Type B pancreatic cell (in vitro differentiated cells): ENCODE measurements around the gene KCNMB2. TPM values are rescaled to one million over a fixed set of nuclear protein-coding genes. Genes with fewer than 3 reads are reported as not detected.
"Not testable (repeated sequence)": the region's sequence is repeated elsewhere in the genome, so short reads cannot be mapped to it uniquely, and the experiment has no call there.

Source experiments
- DNase-seq: peaks from one replicate; pipeline ENCODE4 v3.0.0; 2021; ENCODE audit warnings: mixed read lengths; ENCODE audit not compliant: unreplicated experiment; ENCODE audit errors: extremely low spot score
- H3K27ac Mint-ChIP-seq: 2 replicates; pipeline ENCODE4 v1.8.0; 2021; ENCODE audit warnings: mild to moderate bottlenecking, mixed read lengths
- H3K27me3 Mint-ChIP-seq: 2 replicates; pipeline ENCODE4 v1.8.0; 2021; ENCODE audit warnings: mixed read lengths
- H3K36me3 Mint-ChIP-seq: 2 replicates; pipeline ENCODE4 v1.8.0; 2021; ENCODE audit warnings: mixed read lengths
- H3K4me1 Mint-ChIP-seq: one replicate; pipeline ENCODE4 v1.8.0; 2021; ENCODE audit warnings: mixed read lengths; ENCODE audit not compliant: unreplicated experiment
- H3K4me3 Mint-ChIP-seq: 2 replicates; pipeline ENCODE4 v1.8.0; 2021; ENCODE audit warnings: mild to moderate bottlenecking, mixed read lengths
- H3K9me3 Mint-ChIP-seq: 2 replicates; pipeline ENCODE4 v1.8.0; 2021; ENCODE audit warnings: mixed read lengths
- CTCF ChIP-seq: fragments of 200-600 bp; sonication (generic); conservative IDR thresholded peaks from 2 replicates; pipeline ENCODE4 v1.5.0; 2021; ENCODE audit warnings: antibody characterized with exemption, mild to moderate bottlenecking
- total RNA-seq: library from RNA; stranded (reverse); gene quantifications from 2 replicates; pipeline ENCODE4 v1.2.1, GENCODE V29; 2021; ENCODE audit warnings: low replicate concordance

Gene KCNMB2
- total RNA-seq, 1 donor from 2014 or later: 1.3 TPM

- no peak for TF ChIP-seq CTCF
These were observed 314.4 kb downstream of the KCNMB2 start for GRCh38 chr3:178850450-178851190.

DNA sequence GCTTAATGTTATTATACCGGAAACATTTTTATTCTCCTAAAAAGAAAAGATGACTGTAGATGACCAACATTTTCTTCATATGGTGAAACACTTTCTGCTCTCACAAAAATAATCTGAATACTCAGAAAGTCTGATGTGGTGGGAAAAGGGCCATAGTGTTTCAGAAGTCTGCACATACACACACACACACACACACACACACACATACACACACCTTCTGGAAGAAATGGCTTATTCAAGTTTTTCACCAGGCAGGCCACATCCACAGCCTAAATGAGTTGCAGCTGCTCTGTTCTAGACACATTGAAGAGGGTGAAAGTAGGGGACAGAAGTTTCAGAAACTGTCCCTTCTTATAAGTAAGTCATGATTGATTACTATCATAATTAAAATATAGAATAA is 315.3 kb downstream of the KCNMB2 start:
- Mint-ChIP-seq H3K9me3 (no peaks in the 10 kb centered on the region), H3K27me3 (no peaks in the 10 kb centered on the region), H3K36me3 (no peaks in the 10 kb centered on the region), H3K4me1 (no peaks in the 10 kb centered on the region), H3K27ac (no peak overlapping the region), H3K4me3 (no peak overlapping the region)
- DNase-seq: no peak
- no peak for TF ChIP-seq CTCF

More at GRCh38 chr3:178850450-178851190, 314.4 kb downstream of the KCNMB2 start:
- no peak for DNase-seq
- H3K27ac Mint-ChIP-seq: no peak overlapping the region
- no peaks in the 10 kb centered on the region for H3K36me3 Mint-ChIP-seq
- no peaks in the 10 kb centered on the region for H3K9me3 Mint-ChIP-seq
- H3K27me3 Mint-ChIP-seq: no peaks in the 10 kb centered on the region
- no peaks in the 10 kb centered on the region for H3K4me1 Mint-ChIP-seq
- H3K4me3 Mint-ChIP-seq: no peak overlapping the region

- Mint-ChIP-seq H3K36me3 (no peaks in the 10 kb centered on the region), H3K4me3 (no peak overlapping the region), H3K4me1 (no peaks in the 10 kb centered on the region), H3K27ac (no peak overlapping the region), H3K27me3 (no peaks in the 10 kb centered on the region), H3K9me3 (no peaks in the 10 kb centered on the region)
- no peak for DNase-seq
- no peak for TF ChIP-seq CTCF
These were observed 320.6 kb downstream of the KCNMB2 start for GRCh38 chr3:178856804-178857203.

- H3K27ac Mint-ChIP-seq: no peak overlapping the region
- H3K4me1 Mint-ChIP-seq: no peaks in the 10 kb centered on the region
- H3K9me3 Mint-ChIP-seq: no peaks in the 10 kb centered on the region
- no peak for TF ChIP-seq CTCF
- no peak overlapping the region for H3K4me3 Mint-ChIP-seq
- no peaks in the 10 kb centered on the region for H3K27me3 Mint-ChIP-seq
- H3K36me3 Mint-ChIP-seq: no peaks in the 10 kb centered on the region
- no peak for DNase-seq
These were observed 323.1 kb downstream of the KCNMB2 start for GRCh38 chr3:178859386-178859785.

DNA sequence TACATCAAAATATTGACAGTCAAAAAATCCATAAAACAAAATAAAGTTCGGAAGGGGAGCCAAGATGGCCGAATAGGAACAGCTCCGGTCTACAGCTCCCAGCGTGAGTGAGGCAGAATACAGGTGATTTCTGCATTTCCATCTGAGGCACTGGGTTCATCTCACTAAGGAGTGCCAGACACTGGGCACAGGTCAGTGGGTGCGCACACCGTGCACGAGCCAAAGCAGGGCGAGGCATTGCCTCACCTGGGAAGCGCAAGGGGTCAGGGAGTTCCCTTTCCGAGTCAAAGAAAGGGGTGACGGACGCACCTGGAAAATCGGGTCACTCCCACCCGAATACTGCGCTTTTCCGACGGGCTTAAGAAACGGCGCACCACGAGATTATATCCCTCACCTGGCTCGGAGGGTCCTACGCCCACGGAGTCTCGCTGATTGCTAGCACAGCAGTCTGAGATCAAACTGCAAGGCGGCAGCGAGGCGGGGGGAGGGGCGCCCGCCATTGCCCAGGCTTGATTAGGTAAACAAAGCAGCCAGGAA is 323.7 kb downstream of the KCNMB2 start:
- not testable (repeated sequence) for H3K36me3 Mint-ChIP-seq, H3K9me3 Mint-ChIP-seq, H3K27me3 Mint-ChIP-seq, H3K27ac Mint-ChIP-seq, H3K4me1 Mint-ChIP-seq, DNase-seq
- peak overlapping the region; percentile 65 for H3K4me3 Mint-ChIP-seq

GRCh38 chr3:178868681-178869080 is 332.4 kb downstream of the KCNMB2 start:
- Mint-ChIP-seq H3K4me1 (no peaks in the 10 kb centered on the region), H3K27ac (no peak overlapping the region), H3K27me3 (peaks cover 5% of the 10 kb centered on the region), H3K9me3 (no peaks in the 10 kb centered on the region), H3K36me3 (no peaks in the 10 kb centered on the region), H3K4me3 (no peak overlapping the region)
- TF ChIP-seq CTCF: no peak
- no peak for DNase-seq
